Mesendoderm (in vitro differentiated cells): ENCODE measurements around the gene BUB1B.

Experiments
- DNase-seq: peaks from one replicate; pipeline ENCODE4 v3.0.0; 2013
- H2AK5ac ChIP-seq: 2 replicates; pipeline ENCODE4 v1.6.1; 2013; ENCODE audit warnings: low read length, inconsistent platforms
- H2BK120ac ChIP-seq: 2 replicates; pipeline ENCODE4 v1.6.1; 2013; ENCODE audit warnings: low read depth, mild to moderate bottlenecking, low read length, moderate library complexity, mixed read lengths
- H2BK15ac ChIP-seq: replicated peaks from 2 replicates; pipeline ENCODE4 v1.6.1; 2013; ENCODE audit warnings: low read depth, mild to moderate bottlenecking, moderate library complexity
- H2BK5ac ChIP-seq: 2 replicates; pipeline ENCODE4 v1.6.1; 2013; ENCODE audit warnings: low read length, inconsistent platforms
- H3K18ac ChIP-seq: 2 replicates; pipeline ENCODE4 v1.6.1; 2013; ENCODE audit warnings: mild to moderate bottlenecking, low read length, mixed read lengths
- H3K23ac ChIP-seq: one replicate; pipeline ENCODE4 v1.6.1; 2013; ENCODE audit warnings: low read length
- H3K27ac ChIP-seq: 2 replicates; pipeline ENCODE4 v1.5.1; 2013; ENCODE audit warnings: low read depth, mild to moderate bottlenecking, inconsistent platforms, low read length, moderate library complexity
- H3K27me3 ChIP-seq: 2 replicates; pipeline ENCODE4 v1.6.1; 2013; ENCODE audit warnings: low read length, control low read depth, mild to moderate bottlenecking, inconsistent platforms; ENCODE audit not compliant: insufficient read depth, poor library complexity
- H3K36me3 ChIP-seq: 2 replicates; pipeline ENCODE4 v1.6.1; 2013; ENCODE audit warnings: low read length, inconsistent platforms; ENCODE audit not compliant: control insufficient read depth, insufficient read depth
- H3K4ac ChIP-seq: one replicate; pipeline ENCODE4 v1.6.1; 2013; ENCODE audit warnings: low read depth, mild to moderate bottlenecking, low read length, moderate library complexity
- H3K4me1 ChIP-seq: 2 replicates; pipeline ENCODE4 v1.6.1; 2013; ENCODE audit warnings: low read depth, low read length, inconsistent platforms; ENCODE audit not compliant: control insufficient read depth
- H3K4me2 ChIP-seq: 2 replicates; pipeline ENCODE4 v1.6.1; 2013; ENCODE audit warnings: low read length
- H3K4me3 ChIP-seq: 2 replicates; pipeline ENCODE4 v1.5.1; 2013; ENCODE audit warnings: mild to moderate bottlenecking, low read length
- H3K56ac ChIP-seq: one replicate; pipeline ENCODE4 v1.6.1; 2013; ENCODE audit warnings: low read length
- H3K79me1 ChIP-seq: 2 replicates; pipeline ENCODE4 v1.6.1; 2013; ENCODE audit warnings: low read length, inconsistent platforms
- H3K79me2 ChIP-seq: 2 replicates; pipeline ENCODE4 v1.6.1; 2013; ENCODE audit warnings: mild to moderate bottlenecking, low read length; ENCODE audit not compliant: control insufficient read depth, insufficient read depth
- H3K9ac ChIP-seq: 2 replicates; pipeline ENCODE4 v1.6.1; 2013; ENCODE audit warnings: low read length, inconsistent platforms
- H4K5ac ChIP-seq: one replicate; pipeline ENCODE4 v1.6.1; 2013; ENCODE audit warnings: low read length
- H4K8ac ChIP-seq: one replicate; pipeline ENCODE4 v1.6.1; 2013; ENCODE audit warnings: low read depth, mild to moderate bottlenecking, control low read depth, low read length, moderate library complexity
- WGBS: extraction: QIAGEN DNeasy Blood & Tissue Kit; methylation state at CpG from one replicate; pipeline ENCODE4 v1.1.7; 2013; ENCODE audit warnings: low lambda C conversion rate, missing lambda C conversion rate; ENCODE audit not compliant: insufficient coverage; ENCODE audit errors: extremely low coverage; 5-methylcytosine and 5-hydroxymethylcytosine counted together

BUB1B gene

DNA sequence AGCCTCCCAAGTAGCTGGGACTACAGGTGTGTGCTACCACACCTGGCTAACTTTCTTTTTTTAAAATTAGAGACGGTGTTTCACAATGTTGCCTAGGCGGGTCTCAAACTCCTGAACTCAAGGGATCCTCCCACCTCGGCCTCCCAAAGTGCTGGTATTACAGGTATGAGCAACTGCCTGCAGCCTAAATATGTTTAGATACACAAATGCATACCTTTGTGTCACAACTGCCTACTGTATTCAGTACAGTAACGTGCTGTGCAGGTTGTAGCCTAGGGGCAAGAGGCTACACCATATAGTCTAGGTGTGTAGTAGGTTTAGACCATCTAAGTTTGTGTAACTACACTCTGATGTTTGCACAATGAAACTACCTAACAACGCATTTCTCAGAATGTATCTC, 68.4 kb downstream of the BUB1B start:
- Histone ChIP-seq H3K56ac (no peak overlapping the region), H3K27ac (no peak overlapping the region), H2BK15ac (no peak overlapping the region), H3K4me1 (no peaks in the 10 kb centered on the region), H3K36me3 (no peaks in the 10 kb centered on the region), H4K5ac (no peak overlapping the region), H3K4ac (no peak overlapping the region), H3K18ac (no peak overlapping the region), H3K4me2 (no peak overlapping the region), H3K79me2 (no peaks in the 10 kb centered on the region), H3K9ac (no peak overlapping the region), H2AK5ac (no peak overlapping the region), H3K27me3 (no peaks in the 10 kb centered on the region), H2BK120ac (no peak overlapping the region), H2BK5ac (no peak overlapping the region), H3K79me1 (no peaks in the 10 kb centered on the region), H4K8ac (no peak overlapping the region), H3K23ac (no peak overlapping the region), H3K4me3 (no peak overlapping the region)
- WGBS: no CpG with 5 or more reads among the region's 5 CpGs
- no peak for DNase-seq

DNA sequence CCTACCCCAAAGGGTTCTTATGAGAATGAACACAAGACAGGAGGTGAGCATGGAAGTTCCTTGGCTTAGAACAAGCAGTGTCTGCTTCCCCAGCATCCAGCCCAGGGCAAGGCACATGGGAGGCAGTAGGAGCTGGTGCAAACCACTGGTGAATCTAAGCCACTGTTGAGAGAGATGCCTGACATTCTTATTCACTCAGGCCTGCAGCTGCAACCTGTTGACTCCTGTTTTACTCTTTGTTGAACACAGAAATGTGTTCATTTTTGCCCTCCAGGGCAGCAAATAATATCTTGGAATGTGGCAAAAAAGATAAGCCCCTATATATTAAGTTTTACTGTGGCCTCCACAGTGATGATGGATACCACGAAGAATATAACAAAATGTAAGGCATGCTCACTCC, 69.1 kb downstream of the BUB1B start:
- Histone ChIP-seq H3K36me3 (no peaks in the 10 kb centered on the region), H3K56ac (no peak overlapping the region), H2BK5ac (no peak overlapping the region), H3K4ac (no peak overlapping the region), H3K4me2 (no peak overlapping the region), H2BK120ac (no peak overlapping the region), H3K27me3 (no peaks in the 10 kb centered on the region), H3K9ac (no peak overlapping the region), H3K18ac (no peak overlapping the region), H3K79me2 (no peaks in the 10 kb centered on the region), H3K4me1 (peaks cover 2% of the 10 kb centered on the region), H3K79me1 (no peaks in the 10 kb centered on the region), H4K8ac (no peak overlapping the region), H4K5ac (no peak overlapping the region), H3K23ac (no peak overlapping the region), H2BK15ac (no peak overlapping the region), H3K4me3 (no peak overlapping the region), H2AK5ac (no peak overlapping the region), H3K27ac (no peak overlapping the region)
- no CpG with 5 or more reads among the region's 1 CpG for WGBS
- DNase-seq: no peak

DNA sequence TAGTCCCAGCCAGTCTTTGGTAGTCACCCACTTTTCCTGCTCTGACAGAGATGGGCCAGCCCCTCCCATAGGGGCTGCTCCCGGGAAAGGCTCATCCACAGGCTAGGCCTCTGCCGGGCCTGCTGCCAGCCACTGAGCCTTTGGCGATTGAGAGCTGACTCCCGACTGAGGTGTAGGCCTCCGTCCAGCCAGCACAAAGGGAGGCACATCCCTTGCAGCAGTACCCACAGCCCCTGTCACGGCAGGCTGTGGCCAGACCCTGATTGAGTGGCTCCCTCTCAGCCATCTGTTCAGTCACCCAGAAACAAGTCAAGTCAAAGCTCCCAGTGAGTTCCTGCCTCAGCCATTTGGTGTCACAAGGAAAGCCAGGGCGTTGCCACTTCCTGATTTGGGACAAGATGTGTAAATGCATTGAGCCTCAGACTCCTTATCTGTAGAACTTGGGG, 71.8 kb downstream of the BUB1B start:
- H2BK5ac ChIP-seq: no peak overlapping the region
- WGBS: no CpG with 5 or more reads among the region's 7 CpGs
- peak overlapping the region; percentile 12 for H3K9ac ChIP-seq
- no peak overlapping the region for H3K4me3 ChIP-seq
- no peak overlapping the region for H4K8ac ChIP-seq
- H3K79me2 ChIP-seq: no peaks in the 10 kb centered on the region
- H2AK5ac ChIP-seq: no peak overlapping the region
- H2BK15ac ChIP-seq: no peak overlapping the region
- DNase-seq: peak; percentile 46
- H3K79me1 ChIP-seq: no peaks in the 10 kb centered on the region
- H2BK120ac ChIP-seq: no peak overlapping the region
- no peak overlapping the region for H3K23ac ChIP-seq
- no peaks in the 10 kb centered on the region for H3K36me3 ChIP-seq
- no peaks in the 10 kb centered on the region for H3K27me3 ChIP-seq
- no peak overlapping the region for H3K18ac ChIP-seq
- no peak overlapping the region for H3K27ac ChIP-seq
- H3K4me2 ChIP-seq: no peak overlapping the region
- H4K5ac ChIP-seq: no peak overlapping the region
- H3K4ac ChIP-seq: no peak overlapping the region
- H3K4me1 ChIP-seq: peaks cover 2% of the 10 kb centered on the region
- H3K56ac ChIP-seq: no peak overlapping the region

GRCh38 chr15:40233727-40234577, 73.1 kb downstream of the BUB1B start:
- Histone ChIP-seq H3K4ac (no peak overlapping the region), H3K27me3 (no peaks in the 10 kb centered on the region), H2AK5ac (no peak overlapping the region), H3K9ac (no peak overlapping the region), H3K23ac (no peak overlapping the region), H3K4me2 (no peak overlapping the region), H3K56ac (no peak overlapping the region), H3K79me1 (no peaks in the 10 kb centered on the region), H3K36me3 (no peaks in the 10 kb centered on the region), H3K18ac (no peak overlapping the region), H2BK15ac (no peak overlapping the region), H3K4me1 (peaks cover 2% of the 10 kb centered on the region), H3K4me3 (no peak overlapping the region), H3K79me2 (no peaks in the 10 kb centered on the region), H4K5ac (no peak overlapping the region), H2BK120ac (no peak overlapping the region), H2BK5ac (no peak overlapping the region), H4K8ac (no peak overlapping the region), H3K27ac (no peak overlapping the region)
- WGBS: no CpG with 5 or more reads among the region's 11 CpGs
- no peak for DNase-seq

DNA sequence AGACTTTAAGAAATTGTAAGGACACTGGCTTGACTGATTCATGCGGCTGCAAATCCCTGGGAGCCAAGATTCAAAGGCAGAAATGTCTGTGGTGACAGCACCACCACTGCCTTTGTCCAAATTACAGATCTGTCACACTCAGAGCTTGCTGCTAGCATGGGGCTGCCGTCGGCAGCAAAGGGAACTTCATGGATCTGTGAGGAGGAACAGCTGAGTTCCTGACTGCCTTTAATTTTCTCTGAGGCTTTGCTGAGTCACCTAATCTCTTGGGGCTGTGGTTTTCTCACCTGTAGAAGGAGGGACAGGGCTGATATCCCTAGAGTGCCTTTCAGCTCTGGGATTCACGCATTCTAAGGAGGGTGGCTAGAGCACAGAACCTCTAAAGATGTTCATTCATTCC, 73.9 kb downstream of the BUB1B start:
- H2BK120ac ChIP-seq: no peak overlapping the region
- peak; percentile 74 for DNase-seq
- H3K79me1 ChIP-seq: no peaks in the 10 kb centered on the region
- no peak overlapping the region for H2BK5ac ChIP-seq
- no peak overlapping the region for H3K4me3 ChIP-seq
- no peak overlapping the region for H4K5ac ChIP-seq
- H3K18ac ChIP-seq: no peak overlapping the region
- no peak overlapping the region for H3K4me2 ChIP-seq
- peaks cover 2% of the 10 kb centered on the region for H3K4me1 ChIP-seq
- H2BK15ac ChIP-seq: no peak overlapping the region
- H4K8ac ChIP-seq: no peak overlapping the region
- no peak overlapping the region for H3K56ac ChIP-seq
- no peak overlapping the region for H3K9ac ChIP-seq
- H3K23ac ChIP-seq: no peak overlapping the region
- no CpG with 5 or more reads among the region's 4 CpGs for WGBS
- H3K27ac ChIP-seq: no peak overlapping the region
- H2AK5ac ChIP-seq: no peak overlapping the region
- no peaks in the 10 kb centered on the region for H3K79me2 ChIP-seq
- no peaks in the 10 kb centered on the region for H3K36me3 ChIP-seq
- no peaks in the 10 kb centered on the region for H3K27me3 ChIP-seq
- no peak overlapping the region for H3K4ac ChIP-seq
